NCI-H2227 (cell line): ENCODE data around the gene LAMA2.

Experiments
- DNase-seq: peaks from one replicate; lab custom pipeline; 2025; ENCODE audit not compliant: unreplicated experiment; lab: John Stamatoyannopoulos, UW

Gene LAMA2

DNA sequence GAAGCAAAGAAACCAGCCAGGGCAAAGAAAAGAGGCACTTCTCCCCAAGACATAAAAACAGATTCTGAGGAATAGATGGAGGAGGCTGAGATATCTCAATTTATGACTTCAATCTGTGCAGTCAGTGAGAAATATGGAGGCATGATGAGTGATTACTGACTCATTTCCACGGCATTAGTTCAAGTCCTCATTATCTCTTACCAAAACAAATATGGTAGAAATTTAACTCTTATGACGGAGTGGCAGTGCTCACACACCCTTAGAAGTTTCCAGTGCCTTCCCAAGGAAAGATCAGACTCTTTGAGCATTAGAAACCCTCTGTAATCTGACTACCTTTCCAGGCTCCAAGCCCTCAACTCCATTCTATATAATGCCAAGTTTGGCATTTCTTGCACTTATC is 463.0 kb downstream of the LAMA2 start:
- DNase-seq = no peak

DNA sequence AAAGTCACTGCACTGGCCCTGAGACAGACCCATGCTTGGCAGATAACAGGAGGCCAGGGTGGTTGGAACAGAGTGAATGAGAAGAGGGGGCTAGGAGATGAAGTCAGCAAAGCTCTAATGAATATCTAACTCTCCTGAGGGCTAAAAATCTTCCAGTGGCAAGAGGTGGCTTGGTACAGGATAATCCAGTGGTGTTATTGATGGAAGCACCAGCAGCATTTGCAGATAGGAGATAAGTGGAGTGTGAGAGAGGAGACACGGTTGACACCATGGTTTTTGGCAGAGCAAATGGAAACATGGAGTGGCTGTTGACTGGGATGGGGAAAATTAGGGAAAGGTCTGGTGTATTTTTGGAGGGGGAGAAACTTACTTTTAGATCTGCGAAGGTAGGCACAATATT is 464.0 kb downstream of the LAMA2 start:
- no peak for DNase-seq

DNA sequence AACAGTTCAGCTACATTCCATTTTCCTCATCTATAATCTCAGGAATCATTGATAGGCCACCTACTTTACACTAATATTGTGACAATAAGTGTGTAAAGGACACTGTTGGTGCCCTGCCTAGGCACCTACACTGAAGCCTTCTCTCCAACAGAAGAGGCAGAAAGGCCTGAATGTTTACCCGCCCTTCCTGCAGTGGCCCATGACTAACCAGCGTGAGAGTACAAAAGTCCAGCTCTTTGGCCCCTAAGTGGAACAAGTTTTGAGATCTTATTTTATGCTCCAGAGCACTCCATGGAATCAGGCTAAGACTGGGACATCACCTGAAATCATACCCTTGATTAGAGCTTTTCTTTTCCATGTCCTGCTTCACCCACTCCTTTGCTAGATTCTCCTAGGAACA is 467.3 kb downstream of the LAMA2 start:
- DNase-seq = no peak

DNA sequence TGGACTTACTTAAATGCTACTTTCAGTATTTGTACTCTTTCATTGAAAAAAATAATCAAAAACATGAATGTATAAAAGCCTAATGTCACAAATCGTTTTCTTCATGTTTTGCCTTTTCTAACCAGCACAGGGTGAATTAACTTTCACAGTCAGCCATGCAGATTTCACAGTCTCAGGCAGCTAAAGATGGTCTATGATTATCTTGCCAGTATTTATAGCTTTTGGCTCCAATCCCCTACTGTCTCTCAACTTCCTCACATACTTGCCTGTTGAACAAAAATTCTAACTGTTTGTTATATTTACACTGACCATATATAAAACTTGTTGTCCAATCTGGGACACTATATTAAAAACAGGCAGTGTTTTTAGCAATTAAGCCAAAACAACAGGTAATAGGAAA is 468.9 kb downstream of the LAMA2 start:
- DNase-seq = no peak

DNA sequence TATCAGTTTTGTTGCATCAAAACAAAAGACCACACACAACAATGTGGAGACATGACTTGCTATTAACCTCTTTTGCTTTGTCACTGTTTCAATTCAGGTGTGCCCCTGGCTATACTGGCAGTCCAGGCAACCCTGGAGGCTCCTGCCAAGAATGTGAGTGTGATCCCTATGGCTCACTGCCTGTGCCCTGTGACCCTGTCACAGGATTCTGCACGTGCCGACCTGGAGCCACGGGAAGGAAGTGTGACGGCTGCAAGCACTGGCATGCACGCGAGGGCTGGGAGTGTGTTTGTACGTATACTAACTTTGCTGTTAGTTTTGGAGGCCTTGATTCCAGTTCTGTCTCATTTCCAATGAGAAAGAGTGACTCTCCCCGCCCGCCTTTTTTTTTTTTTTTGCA is 470.1 kb downstream of the LAMA2 start:
- no peak for DNase-seq

DNA sequence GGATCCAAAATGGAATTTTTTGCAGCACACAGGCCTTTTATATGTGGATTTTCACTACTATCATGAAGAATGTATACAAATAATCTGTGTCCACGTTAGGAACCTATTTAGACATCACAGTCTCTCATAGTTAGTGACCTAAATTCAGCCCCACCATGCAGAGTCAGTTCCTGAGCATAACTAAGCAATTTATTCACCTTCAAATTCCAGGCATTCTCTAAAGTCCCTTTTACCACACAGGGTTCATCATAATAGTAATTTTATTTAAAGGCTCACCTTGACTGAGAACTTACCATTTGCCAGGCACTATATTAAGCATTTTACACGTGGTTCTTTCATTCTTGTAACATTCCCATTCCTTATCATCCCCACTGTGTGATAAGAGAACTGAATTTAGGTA is 473.2 kb downstream of the LAMA2 start:
- no peak for DNase-seq

DNA sequence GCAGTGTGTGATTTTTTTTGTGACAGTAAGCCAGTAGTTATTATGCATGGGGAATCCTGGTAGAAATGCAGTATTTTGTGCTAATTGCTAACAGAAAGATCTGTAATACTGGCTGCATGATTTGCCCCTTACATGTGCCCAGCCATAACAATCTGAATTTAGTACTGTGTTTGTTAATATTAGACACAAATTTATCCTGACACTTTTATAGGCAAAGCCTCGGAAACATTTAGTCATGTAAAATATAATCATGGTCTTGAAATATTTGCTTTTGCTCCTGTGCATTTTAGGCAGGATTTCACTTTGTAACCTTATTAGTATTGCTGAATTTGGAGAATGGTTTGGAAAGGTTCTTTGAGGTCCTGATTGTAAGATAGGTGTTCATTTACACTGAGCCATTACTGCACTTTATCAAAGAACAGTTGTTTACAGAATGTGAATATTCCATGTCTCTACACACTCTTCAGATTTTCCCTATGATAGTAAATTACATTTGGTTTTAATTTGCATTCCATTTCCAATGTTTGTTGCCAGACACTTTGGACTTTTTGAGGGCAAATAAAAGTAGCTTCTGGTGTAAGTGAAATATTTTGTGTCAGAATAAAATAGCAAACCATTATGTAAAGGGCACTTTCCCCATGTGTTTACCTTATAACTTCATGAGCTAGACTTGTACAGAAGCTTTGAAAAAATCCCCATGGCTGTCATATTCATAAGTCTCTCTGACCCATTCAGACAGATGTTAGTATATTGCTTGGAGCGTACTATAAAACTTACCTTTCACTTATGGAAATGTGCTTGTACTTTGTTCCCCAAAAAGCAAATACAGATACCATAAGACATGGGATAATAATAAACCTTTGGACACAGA is 477.1 kb downstream of the LAMA2 start:
- DNase-seq = no peak

DNA sequence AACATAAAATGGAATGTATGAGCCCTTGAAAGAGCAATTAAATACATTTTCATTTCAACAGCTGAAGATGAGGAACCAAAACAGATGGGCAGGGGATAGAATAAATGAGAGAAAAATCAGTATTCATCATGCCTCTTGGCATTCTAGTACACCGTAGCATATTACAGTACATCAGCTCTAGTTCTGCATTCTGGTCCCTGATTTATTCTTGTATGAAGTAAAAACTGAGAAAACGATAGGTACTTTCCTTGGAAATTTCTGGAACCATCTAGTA is 477.7 kb downstream of the LAMA2 start:
- no peak for DNase-seq

DNA sequence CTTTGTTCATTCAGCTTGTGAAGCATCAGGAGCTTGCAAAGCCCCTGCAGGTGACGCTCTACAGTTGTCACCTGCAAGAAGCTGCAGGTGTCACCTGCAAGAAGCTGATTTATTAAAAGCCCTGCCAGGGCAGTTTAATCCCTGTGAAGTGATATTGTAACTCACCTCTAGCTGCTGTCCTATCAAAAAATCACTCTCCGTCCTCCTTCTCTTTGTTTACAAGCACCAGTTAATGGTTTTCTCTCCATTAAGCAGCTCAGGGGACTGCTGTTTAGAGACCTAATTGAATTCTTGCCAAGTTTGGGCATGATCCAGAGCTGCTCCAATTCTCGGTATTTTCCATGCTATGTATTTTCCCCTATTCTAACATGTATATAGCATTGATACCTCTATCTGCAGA is 481.1 kb downstream of the LAMA2 start:
- DNase-seq = no peak

DNA sequence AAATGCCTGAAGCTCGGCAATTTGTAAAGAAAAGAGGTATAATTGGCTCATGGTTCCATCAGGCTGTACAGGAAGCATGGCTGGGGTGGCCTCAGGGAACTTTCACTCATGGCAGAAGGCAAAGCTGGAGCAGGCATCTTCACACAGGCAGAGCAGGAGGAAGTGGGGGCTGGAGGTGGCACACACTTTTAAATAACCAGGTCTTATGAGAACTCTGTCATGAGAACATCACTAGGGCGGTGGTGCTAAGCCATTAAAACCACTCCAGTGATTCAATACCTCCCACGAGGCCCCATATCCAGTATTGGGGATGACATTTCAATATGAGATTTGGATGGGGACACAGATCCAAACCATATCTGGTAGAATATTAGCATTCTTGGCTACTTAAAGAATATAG is 481.8 kb downstream of the LAMA2 start:
- no peak for DNase-seq

DNA sequence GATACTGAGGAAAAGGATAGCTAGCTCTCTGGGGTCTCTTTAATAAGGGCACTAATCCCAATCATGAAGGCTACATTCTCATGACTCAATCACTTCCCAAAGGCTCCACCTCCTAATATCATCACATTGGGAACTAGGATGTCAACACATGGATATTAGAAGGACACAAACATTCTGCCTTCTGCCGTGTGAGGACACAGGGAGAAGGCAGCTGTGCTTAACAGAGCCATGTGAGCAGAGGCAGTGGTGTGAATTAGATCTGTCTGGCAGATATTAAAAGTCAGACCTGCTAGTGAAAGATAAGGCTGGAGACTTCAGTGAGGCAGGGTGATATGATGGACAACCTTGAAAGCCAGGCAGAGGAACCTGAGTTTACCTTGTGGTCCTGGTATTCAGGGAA is 485.1 kb downstream of the LAMA2 start:
- DNase-seq = no peak

DNA sequence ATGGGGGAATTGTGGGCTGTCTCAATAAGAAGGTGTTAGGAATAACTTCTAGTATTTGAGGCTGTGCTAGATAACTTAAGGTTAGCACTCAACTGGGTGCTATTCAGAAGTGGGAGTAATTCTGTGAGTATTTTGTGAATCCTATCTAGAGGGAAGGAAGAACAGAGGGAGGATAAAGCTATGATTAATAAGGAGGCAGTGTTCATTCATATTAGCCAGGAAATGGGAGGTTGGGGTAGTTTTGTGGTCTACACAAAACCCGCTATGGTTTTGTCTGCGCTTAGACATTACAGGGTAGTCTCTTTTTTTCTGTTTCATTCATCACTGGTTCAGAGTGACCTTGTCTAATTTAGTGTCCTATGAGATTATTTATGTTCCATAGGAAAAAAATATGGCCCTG is 486.0 kb downstream of the LAMA2 start:
- no peak for DNase-seq

DNA sequence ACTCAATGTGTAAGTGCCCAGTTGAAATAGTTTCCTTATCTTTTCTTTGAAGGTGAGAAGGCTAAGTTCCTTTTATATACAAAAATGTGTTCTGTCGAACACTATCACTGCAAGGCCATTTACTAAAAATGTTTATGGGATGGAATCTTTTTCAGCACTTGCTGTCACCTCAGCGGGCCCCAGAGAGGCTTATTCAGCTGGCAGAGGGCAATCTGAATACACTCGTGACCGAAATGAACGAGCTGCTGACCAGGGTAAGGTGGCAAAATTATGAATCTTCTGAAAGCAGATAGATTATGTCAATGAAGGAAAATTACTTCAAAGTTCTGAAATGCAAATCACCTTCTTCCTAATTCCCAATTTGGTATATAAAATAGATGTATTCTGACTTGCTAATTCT is 486.8 kb downstream of the LAMA2 start:
- no peak for DNase-seq

DNA sequence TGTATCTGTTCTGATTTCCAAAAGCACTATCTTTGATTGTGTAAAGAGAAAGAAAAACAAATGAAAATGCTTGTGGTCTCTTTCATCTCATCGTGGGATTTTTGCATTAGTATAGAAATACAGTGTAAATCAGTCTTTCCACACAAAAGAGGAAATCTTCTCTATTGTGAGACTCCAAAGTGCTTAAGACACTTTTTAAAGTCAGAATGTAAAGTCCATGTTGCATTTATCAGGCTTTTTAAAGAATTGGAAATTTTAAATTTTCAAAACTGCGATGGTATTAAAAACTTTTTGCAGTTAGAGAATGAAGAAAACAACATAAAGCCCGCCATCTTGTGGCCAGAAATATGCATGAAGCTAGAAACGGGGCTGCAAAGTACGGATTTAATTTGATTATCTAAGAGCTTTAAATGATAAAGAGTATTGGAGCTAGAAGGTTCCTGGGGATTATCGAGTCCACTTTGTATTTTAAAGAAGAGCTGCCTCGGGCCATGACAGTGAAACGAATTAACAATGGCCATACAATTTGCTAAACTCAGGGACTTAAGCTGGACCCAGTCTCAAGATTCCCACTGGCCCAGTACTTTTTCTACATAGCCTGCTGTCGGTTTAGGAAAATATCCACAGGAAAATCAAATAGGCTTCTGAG is 487.5 kb downstream of the LAMA2 start:
- peak; percentile 15 for DNase-seq

DNA sequence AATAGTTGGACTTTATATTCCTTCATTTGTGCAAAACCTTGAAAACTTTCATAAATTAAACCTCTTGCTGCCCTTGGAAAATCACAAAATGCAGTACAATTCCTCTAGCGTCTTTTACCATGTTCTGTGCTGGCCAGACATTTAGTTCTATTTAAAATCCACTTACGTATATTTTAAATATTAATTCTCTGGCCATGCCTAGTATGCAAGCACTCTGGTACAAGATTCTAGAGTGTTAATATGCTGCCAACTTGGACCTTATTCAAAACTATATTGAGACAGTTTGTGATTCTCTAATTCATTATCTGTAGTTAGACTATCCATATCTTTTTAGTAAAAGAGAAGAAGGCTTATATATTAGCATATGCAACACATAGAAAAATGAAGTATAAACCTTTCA is 498.9 kb downstream of the LAMA2 start:
- DNase-seq = no peak

DNA sequence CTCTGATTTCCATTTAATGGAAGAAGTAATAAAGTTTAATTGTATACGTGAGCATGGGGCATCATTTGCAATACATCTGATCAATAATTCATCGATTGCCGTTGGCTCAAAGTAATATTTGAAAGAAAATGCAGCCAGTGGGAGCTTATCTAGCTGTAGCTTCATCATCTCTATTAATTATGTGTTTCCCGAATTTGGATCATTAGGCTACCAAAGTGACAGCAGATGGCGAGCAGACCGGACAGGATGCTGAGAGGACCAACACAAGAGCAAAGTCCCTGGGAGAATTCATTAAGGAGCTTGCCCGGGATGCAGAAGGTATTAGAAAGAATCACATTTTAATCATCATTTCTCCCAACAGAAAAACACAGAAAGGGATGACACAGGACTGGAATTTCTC is 500.0 kb downstream of the LAMA2 start:
- DNase-seq = no peak

DNA sequence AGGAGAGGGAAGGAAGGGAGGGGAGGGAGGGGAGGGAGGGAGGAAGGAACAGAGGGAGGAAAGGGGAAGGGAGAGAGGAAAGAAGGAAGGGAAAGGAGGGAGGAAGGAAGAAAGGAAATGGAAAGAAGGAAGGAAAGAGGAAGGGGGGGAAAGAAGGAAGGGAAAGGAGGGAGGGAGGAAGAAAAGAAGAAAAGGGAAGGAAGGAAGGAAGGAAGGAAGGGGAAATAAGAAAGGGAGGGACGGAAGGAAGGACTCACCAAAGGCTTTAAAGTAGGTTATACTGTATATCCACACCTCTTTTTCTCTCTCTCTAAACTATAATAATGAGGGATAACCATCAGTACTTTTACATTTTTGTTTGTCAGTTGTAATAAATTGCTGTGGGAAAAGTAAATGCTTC is 502.2 kb downstream of the LAMA2 start:
- no peak for DNase-seq

DNA sequence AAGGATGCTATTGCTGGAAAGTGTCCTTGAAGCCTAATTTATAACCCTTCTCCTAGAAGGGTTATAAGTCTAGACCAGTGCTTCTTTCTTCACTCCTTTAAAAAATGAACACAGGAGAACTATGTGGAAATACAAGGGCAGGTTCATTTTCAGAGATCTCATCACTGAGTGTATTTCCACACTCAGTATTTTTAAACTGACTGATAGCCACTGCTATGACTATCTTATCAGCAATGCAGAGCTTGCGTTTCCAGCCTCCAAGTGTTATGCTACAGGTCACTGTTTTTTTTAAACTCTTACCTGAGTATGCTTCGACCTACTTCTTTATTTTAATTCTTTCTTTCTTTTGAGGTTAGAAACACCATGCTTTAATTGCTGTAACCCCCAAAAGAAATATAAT is 508.0 kb downstream of the LAMA2 start:
- DNase-seq = no peak

DNA sequence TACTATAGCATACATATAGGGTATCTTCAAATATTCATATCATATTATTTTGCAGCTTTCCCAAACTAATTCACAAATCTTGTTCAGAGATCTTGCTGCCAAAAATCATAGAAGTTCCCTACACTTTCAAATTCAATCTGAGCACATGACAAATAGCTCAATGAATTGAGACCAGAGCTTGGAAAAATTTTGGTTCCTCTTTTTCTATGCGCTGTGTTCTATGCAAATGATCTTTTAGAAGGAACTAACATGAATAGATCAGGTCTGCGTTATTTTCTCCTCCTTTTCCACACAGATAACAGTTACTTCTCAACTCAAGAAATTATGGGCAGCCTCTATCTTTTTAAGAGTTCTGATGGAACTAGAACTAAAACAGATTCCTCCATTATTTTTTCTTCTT is 510.7 kb downstream of the LAMA2 start:
- no peak for DNase-seq

DNA sequence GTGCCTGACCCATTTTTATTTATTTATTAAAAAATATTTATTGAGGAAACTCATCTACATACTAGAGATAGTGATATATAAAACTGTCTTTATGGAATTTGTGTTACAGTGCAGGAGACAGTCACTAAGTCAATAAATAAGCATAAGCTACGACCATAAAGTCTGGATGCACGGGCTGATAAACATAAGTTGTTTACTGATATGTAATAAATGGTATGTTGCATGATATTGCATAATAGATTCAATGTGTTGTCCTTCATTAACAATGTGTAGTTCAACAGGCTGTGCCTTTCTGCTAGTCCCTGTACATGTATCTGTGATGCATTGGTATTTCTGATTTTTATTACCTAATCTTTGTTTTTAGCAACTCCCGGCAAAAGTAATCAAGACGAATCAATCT is 515.8 kb downstream of the LAMA2 start:
- no peak for DNase-seq

DNA sequence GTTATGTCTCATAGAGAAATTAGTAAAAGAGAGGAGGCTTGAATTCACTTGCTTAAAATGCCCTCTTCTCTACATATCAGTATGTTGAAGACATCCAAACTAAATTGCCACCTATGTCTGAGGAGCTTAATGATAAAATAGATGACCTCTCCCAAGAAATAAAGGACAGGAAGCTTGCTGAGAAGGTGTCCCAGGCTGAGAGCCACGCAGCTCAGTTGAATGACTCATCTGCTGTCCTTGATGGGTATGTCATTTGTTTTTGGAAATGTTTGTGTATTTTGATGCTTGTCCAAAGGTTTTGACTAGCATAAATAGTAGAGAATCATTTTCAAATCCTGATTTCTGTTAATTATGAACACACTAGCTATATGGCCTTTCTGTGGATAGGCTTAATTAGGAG is 519.3 kb downstream of the LAMA2 start:
- DNase-seq = no peak

DNA sequence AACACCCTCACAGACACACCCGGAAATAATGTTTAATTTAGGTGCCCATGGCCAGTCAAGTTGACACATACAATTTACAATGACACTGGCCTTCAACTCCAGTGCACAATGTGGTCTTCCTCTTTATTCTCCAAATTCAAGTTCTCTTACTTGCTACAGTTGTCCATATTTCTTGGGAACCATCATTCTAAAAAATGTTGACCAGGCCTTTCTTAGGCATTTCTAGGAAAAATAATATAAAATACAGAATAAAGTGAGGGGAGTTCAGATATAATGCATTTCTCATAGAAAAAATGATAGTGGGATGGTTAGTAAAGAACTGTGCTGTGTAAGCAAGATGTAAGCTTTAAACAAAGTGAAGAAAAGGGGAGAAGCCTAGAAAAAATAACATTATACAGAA is 528.2 kb downstream of the LAMA2 start:
- no peak for DNase-seq

DNA sequence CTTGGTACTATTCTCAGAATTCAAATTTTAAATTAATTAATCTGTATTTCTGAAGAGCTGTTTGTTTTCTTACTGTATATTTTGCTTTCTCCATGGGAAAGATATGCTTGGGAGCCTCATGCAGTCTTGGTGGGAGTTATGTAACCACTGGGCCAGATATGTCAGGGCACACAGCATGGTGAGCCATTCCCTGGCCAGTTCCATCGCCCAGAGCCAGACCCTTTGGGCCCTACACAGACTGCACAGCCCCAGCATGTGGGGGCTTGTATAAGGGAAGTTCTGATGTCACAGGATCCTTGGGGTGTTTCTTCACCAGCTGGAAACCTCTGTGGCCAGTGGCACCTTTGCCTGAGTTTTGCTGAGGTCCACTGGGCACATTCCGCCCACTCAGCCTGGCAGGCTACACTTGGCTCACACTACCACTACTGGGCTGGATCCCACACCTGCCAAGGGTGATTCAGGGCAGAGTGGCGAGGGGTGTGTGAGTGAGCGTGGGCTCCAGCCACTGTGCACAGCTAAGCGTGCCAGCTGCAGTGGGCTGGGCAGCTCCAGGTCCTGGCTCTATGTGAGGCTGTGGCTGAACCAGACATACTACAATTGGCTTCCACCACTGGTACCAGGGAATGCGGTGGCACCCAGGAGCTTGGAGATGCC is 533.5 kb downstream of the LAMA2 start:
- DNase-seq = no peak
